GM10266 (cell line): Measurements from ENCODE around the gene MXD3.
A peak's percentile ranks its signal among the peaks of the same experiment; 100 is the strongest.

Experiments
- DNase-seq: peaks from one replicate; pipeline ENCODE4 v3.0.0; 2012; ENCODE audit errors: extremely low spot score
- TF ChIP-seq, protein P1 (sequence below): IDR thresholded peaks from 2 replicates; pipeline ENCODE4 v1.5.1; 2012; ENCODE audit warnings: mild to moderate bottlenecking, low read depth; ENCODE audit not compliant: control insufficient read depth, insufficient read depth; ENCODE audit errors: missing control alignments

MXD3 gene

DNA sequence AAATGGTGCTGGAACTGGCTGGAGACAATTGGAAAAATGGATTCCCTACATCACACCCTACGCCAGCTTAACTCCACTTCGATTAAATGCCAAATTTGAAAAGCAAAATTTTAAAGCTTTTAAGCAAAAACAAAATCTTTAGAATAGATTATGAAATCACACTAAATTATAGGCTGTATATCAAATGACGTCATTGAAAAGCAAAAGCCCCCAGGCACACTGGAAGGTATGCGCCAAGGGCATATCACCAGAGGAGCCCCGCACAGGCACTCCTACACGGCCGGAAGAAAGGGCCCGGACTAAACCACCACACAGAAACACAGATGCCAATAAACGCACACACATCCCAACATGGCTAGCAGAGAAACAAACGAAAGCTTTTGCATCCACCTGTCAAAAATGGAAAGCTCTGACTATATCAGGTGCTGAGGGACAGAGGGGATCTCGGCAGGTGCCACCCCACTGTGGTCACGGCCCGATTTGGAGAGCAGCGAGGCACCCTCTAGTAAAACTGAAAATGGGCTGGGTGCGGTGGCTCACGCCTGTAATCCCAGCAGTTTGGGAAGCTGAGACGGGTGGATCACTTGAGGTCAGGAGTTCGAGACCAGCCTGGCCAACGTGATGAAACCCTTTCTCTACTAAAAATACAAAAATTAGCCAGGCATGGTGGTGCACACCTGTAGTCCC lies 17.0 kb upstream of the MXD3 start:
- TF ChIP-seq, protein P1, sequence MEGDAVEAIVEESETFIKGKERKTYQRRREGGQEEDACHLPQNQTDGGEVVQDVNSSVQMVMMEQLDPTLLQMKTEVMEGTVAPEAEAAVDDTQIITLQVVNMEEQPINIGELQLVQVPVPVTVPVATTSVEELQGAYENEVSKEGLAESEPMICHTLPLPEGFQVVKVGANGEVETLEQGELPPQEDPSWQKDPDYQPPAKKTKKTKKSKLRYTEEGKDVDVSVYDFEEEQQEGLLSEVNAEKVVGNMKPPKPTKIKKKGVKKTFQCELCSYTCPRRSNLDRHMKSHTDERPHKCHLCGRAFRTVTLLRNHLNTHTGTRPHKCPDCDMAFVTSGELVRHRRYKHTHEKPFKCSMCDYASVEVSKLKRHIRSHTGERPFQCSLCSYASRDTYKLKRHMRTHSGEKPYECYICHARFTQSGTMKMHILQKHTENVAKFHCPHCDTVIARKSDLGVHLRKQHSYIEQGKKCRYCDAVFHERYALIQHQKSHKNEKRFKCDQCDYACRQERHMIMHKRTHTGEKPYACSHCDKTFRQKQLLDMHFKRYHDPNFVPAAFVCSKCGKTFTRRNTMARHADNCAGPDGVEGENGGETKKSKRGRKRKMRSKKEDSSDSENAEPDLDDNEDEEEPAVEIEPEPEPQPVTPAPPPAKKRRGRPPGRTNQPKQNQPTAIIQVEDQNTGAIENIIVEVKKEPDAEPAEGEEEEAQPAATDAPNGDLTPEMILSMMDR: no peak

DNA sequence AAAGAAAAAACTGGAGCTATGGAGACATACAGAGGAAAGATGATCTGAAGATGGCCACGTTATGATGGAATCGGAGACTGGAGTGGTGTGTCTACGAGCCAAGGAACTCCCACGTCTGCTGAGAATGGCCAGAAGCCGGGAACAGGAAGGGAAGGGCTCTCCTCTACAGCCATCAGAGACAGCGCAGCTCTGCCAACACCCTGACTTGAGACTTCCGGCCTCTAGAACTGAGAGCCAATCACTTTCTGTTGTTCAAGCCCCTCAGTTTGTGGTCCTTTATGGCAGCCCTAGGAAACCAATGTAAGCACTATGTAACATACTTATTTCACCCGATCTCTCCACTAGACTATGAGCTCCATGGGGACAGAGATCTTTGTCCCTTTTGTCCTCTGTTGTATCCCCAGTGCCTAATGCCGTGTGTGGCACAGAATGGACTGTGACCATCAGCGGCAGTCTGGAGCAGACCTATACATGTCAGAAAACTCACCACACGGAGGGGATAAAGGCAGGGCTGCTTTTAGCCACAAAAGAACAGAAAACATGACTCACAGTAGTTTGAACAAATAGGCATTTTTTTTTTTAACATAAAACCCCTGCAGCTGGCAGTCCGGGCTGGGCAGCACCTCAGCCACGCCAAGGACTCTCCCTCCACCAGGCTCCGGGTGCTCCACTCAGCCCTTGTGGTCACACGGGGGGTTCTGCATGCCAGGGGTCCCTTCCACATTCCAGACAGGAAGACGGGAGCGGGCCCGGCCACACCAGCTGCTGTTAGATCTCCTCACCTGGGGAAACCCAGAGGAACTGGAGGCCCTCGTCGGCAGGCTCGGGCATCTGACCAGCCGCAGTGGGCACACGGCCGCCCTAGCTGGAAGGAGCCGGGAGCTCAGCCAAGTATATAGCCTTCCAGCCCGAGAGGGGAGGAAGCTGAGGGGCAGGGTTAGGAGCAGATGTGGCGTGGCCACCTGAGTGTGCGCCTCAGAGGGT lies 16.1 kb upstream of the MXD3 start:
- TF ChIP-seq, protein P1: no peak

More for the DNA sequence above, 17.0 kb upstream of the MXD3 start:
- DNase-seq: no peak

DNA sequence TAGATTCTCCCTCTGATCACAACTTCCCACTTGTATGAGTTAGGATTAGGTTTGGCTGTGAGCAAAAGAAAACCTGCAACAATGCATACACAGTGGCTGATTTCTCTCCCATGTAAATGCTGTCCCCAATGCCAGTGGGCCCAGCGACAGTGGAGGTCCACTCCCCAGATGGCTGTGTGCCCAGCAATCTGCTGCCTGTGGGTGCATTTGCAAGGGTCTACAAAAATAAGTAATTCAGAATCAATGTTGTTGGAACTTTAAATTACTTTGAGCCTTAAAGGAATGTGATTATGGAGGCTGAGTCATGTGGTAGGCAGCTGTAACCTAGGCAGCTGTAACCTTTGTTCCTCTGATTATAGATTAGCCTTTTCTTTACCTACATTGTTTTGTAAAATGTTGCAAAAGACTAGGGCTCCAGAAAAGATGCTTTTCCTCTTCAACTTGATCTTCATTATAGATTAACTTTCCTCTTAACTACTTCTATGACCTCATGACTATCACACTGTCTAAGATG lies 14.2 kb upstream of the MXD3 start:
- TF ChIP-seq, protein P1: no peak
- DNase-seq: no peak

More for the DNA sequence above, 16.1 kb upstream of the MXD3 start:
- no peak for DNase-seq

DNA sequence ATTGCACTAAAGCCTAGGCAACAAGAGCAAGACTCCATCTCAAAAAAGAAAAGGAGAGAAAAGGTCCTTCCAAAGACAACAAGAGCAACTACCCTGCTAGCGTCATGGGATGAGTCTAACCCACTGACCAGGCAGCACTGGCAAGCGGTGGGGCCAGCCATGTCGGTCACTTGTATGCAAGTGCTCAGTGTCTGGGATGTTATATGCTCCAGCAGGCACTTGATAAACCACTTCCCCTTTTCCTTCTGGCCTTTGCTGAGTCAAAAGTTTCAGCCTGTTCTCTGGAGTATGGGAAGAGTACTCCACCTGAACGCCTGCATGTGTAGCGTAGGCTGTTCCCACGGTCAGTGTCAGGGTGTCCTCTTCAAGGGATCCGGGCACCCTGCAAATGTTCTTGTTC lies 9.2 kb upstream of the MXD3 start:
- no peak for DNase-seq
- TF ChIP-seq, protein P1: no peak

DNA sequence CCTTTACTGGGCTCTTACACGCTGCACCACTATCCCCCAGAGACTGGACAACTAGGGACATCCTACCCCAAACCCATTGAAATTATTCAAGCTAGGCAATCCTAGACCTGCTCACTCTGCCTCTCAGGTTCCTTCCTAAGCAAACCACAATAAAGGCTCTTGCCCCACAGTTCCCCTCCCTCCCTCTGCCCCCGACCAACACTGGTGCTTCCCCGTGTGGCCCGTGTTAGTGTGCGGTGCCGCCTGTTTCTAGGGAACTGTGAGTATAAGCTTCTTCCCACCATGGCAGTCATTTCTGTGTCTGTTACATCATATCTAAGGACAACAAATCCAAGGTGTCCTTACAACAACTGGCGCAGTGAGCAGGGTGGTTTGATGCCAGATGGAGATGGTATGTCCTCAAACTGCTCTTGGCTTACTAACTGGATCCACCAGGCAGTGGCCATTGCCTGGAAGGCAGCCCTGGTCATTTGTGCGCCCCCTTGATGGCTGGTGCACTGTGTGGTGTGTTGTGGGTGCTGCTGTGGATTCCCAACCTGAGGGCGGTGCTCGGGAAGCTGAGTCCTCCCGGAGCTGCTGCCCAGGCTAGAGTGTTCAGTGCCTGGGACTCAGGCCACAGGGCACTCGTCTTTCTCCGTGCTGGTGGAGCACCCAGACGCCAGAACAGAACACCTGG lies 8.4 kb upstream of the MXD3 start:
- TF ChIP-seq, protein P1: no peak
- DNase-seq: no peak

DNA sequence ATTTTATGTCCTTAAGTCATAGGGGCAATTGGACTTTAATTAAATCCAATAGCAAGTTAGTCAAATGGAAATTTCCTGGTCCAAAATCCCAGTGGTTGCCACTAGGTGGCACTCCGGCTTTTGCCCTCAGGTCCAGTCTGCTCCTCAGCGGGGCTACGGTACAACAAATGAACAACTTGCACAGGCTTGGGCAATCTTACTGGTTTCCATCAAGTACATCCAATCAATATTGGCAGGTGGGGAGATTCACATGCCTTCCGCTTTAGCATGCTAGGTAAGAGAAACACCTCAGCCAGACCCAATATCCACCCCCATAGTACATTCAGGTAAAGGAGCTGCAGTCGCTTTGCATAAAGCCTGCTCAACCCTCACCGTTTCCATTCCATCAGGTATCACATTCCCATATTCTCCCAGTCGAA lies 6.3 kb upstream of the MXD3 start:
- TF ChIP-seq, protein P1: peak; percentile 95
- peak; percentile 74 for DNase-seq
